Measurements from ENCODE around the gene CCSAP. TPM values are rescaled to one million over a fixed set of nuclear protein-coding genes. Genes with fewer than 3 reads are reported as not detected.

Gene CCSAP
- total and polyA plus RNA-seq, 10 of the 15 experiments (the other 5 are each of a cell fraction or from before 2014, with no cell fraction given) = 0.75 to 3.4 (median 2.8) TPM

- FAIRE-seq (no peak), ATAC-seq (no peak), DNase-seq (ENCODE audit: low read depth, low spot score) (no peak)
- POLR2A ChIA-PET = no interaction called here
- intact Hi-C loops (cut with micrococcal nuclease; ENCODE audit: unreplicated experiment) = no loop called here
- in situ Hi-C loops (cut with MboI) = no loop called here
- no peak overlapping the region for H3K4me3 ChIP-seq
- CTCF ChIA-PET = interaction anchor here (1.2 kb wide), 1 partner anchor 109 kb away, joined by 7 read pairs; no protein-coding TSS in a partner anchor
- TF ChIP-seq SKIL (IDR thresholded peaks at IDR 0.05; ENCODE audit: low read depth, poor library complexity, severe bottlenecking) (no peak), LARP7 (IDR thresholded peaks at IDR 0.05) (no peak), SREBF2 (IDR thresholded peaks at IDR 0.05; ENCODE audit: low read length) (no peak), IKZF2 (IDR thresholded peaks at IDR 0.05) (no peak), ZNF592 (IDR thresholded peaks at IDR 0.05) (no peak), MXI1 (IDR thresholded peaks at IDR 0.05; ENCODE audit: low read depth, low read length) (no peak), ELK1 (IDR thresholded peaks at IDR 0.05; ENCODE audit: low read depth, low read length) (no peak), ZZZ3 (IDR thresholded peaks at IDR 0.05; ENCODE audit: control insufficient read depth, insufficient read length, low read depth) (no peak), MYC (IDR thresholded peaks at IDR 0.05; ENCODE audit: insufficient read depth, insufficient read length, insufficient replicate concordance, low read length, severe bottlenecking) (no peak), SIN3A (IDR thresholded peaks at IDR 0.05; ENCODE audit: low read depth, low read length) (no peak), NFYB (IDR thresholded peaks at IDR 0.05; ENCODE audit: insufficient read depth, low read depth, low read length) (no peak)
- 93% methylated on average over 6 of the region's 6 CpGs for WGBS (ENCODE audit: insufficient coverage, insufficient replicate concordance, low lambda C conversion rate, missing lambda C conversion rate)
- H3K79me2 ChIP-seq (ENCODE audit: control insufficient read depth, insufficient read depth, low read length) = no peaks in the 10 kb centered on the region
- peaks cover 1 to 3% of the 10 kb centered on the region in 2 experiments; a peak in 2 of 4 replicates for H3K27me3 ChIP-seq (replicated peaks in 1 of 2; ENCODE audit: control insufficient read depth in 2 of 2, insufficient read depth in 2 of 2, low read length in 1 of 2)
- no peak overlapping the region for H3K4me2 ChIP-seq (ENCODE audit: control insufficient read depth, insufficient read depth)
- no peaks in the 10 kb centered on the region; the same call in 2 of the 3 replicates for H3K9me3 ChIP-seq (replicated peaks; ENCODE audit: control insufficient read depth, insufficient read depth, low read length)
- no peak overlapping the region for H3K9ac ChIP-seq (ENCODE audit: control insufficient read depth, insufficient read depth, low read length)
- H4K20me1 ChIP-seq (ENCODE audit: control insufficient read depth, insufficient read depth) = no peaks in the 10 kb centered on the region
- BruUV-seq (replicated peaks) = no TSS peak
- SMC1A ChIA-PET (ENCODE audit: uncharacterized antibody, unreplicated experiment) = no interaction called here
- H3K4me1 ChIP-seq (ENCODE audit: control insufficient read depth, insufficient read depth, low read length) = peaks cover 14% of the 10 kb centered on the region
- no peak overlapping the region for H3K27ac ChIP-seq (ENCODE audit: control insufficient read depth, insufficient read depth)
- H3K36me3 ChIP-seq (ENCODE audit: control insufficient read depth in 2 of 2, insufficient read depth in 2 of 2, low read length in 1 of 2) = no peaks in the 10 kb centered on the region
- RAD21 ChIA-PET (ENCODE audit: unreplicated experiment) = interaction anchor here (0.7 kb wide), 1 partner anchor 110 kb away, joined by 3 read pairs; no protein-coding TSS in a partner anchor
- no peak overlapping the region for H2AFZ ChIP-seq (ENCODE audit: control insufficient read depth, low read depth, low read length)
These were observed 28.8 kb upstream of the CCSAP start for GRCh38 chr1:229371624-229372023.

Measured in GM12878 (cell line).